Calu3 (cell line): ENCODE data around the gene ABCC8. TPM values are rescaled to one million over a fixed set of nuclear protein-coding genes. Genes with fewer than 3 reads are reported as not detected.
A peak's percentile ranks its signal among the peaks of the same experiment; 100 is the strongest.

ENCODE experiments used
- Bru-seq: library from RNA; stranded (reverse); fragments of 400-500 nt; gene quantifications from one replicate; lab custom pipeline; 2021; lab: Mats Ljungman, UMichigan
- BruChase-seq, 2 experiments: library from RNA; stranded (reverse); fragments of 400-500 nt; gene quantifications; one replicate each; lab custom pipeline; 2021; lab: Mats Ljungman, UMichigan
- BruUV-seq: library from RNA; stranded (reverse); fragments of 400-500 nt; replicated peaks from 2 replicates; lab custom pipeline; 2021; lab: Mats Ljungman, UMichigan
- CTCF ChIA-PET: fragments of 300-600 bp; sonication (Branson Sonifier 250); formaldehyde crosslinking; loops from one replicate; lab custom pipeline; 2022; ENCODE audit warnings: antibody characterized with exemption; lab: Charles Lee
- DNase-seq: peaks from one replicate; pipeline ENCODE4 v3.0.0; 2022
- H3K27ac Mint-ChIP-seq: one replicate; pipeline ENCODE4 v1.8.0; 2022; ENCODE audit warnings: mixed read lengths; ENCODE audit not compliant: unreplicated experiment
- H3K27me3 Mint-ChIP-seq: one replicate; pipeline ENCODE4 v1.8.0; 2022; ENCODE audit warnings: mixed read lengths; ENCODE audit not compliant: unreplicated experiment
- H3K36me3 Mint-ChIP-seq: one replicate; pipeline ENCODE4 v1.8.0; 2022; ENCODE audit warnings: mild to moderate bottlenecking, moderate library complexity, mixed read lengths; ENCODE audit not compliant: insufficient read depth, unreplicated experiment
- H3K4me1 Mint-ChIP-seq: one replicate; pipeline ENCODE4 v1.8.0; 2022; ENCODE audit warnings: mild to moderate bottlenecking, low read depth, mixed read lengths; ENCODE audit not compliant: unreplicated experiment
- H3K4me3 Mint-ChIP-seq: one replicate; pipeline ENCODE4 v1.8.0; 2022; ENCODE audit warnings: mild to moderate bottlenecking, low read depth, moderate library complexity, mixed read lengths; ENCODE audit not compliant: unreplicated experiment
- H3K9me3 Mint-ChIP-seq: one replicate; pipeline ENCODE4 v1.8.0; 2022; ENCODE audit warnings: low read depth, mixed read lengths; ENCODE audit not compliant: unreplicated experiment
- intact Hi-C: fragments of 100-400 bp; cut with micrococcal nuclease; formaldehyde crosslinking; loops from one replicate; pipeline ENCODE4 v1.10.0; 2022; ENCODE audit not compliant: unreplicated experiment
- long read RNA-seq: library from polyadenylated mRNA; stranded (forward); transcript quantifications from one replicate; pipeline ENCODE4 v2.0.0, GENCODE V29; 2022
- total RNA-seq: library from RNA; stranded (reverse); gene quantifications from 2 replicates; pipeline ENCODE4 v1.2.3, GENCODE V29; 2022
- TF ChIP-seq, protein P1 (sequence below): fragments of 200-600 bp; IDR thresholded peaks from one replicate; pipeline ENCODE4 v1.8.0; 2022; ENCODE audit warnings: antibody characterized with exemption; ENCODE audit not compliant: unreplicated experiment

Gene ABCC8
- total RNA-seq (0.76 and 1.0 TPM in 2 replicates), Bru-seq, nascent RNA (percentile 1 among the genes with signal in this experiment), BruChase-seq, experiment 1, labeled RNA remaining after a 6-hour chase (percentile 6 among the genes with signal in this experiment), BruChase-seq, experiment 2, labeled RNA remaining after a 2-hour chase (not detected)
- long read RNA-seq: 0 reads

DNA sequence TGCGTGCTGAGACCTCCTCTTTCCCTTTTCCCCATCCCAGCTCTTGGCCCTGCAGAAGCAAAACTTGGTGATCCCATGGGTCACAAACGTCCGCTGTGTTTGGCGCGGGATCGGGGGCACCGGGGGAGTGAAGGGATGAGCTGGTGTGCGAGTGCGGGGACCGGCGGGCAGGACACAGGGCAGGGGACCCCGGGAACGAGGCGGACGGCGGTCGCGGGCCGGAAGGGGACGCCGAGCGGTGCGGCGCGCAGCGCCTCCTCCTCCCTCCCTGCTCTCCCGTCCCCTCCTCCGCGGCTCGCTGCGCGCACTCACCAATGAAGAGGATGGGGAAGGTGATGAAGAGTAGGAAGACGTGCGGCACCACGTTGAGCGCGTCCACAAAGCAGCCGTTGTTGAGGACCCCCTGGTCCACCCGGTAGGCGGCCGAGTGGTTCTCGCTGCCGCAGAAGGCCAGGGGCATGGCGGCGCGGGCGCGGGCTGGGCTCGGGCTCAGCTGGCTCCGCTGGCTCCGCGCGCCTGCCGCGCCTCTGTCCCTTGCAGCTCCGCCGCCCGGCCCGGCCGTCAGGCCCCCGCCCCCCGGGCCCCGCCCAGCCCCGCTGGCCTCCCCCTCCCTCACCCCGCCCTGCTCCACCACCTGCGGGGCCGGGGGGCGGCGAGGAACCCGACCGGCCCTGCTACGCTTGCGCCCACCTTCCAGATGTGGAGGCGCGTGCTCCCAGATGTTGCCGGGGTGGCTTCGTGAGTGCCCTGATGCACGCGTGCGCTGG lies at the start of gene ABCC8:
TSS of gene ABCC8 (minus strand) at position 529 of the 767 bp plus-strand sequence. CDS start at position 460, 69 bp downstream.
- no peak within 1 kb of the TSS for H3K27ac Mint-ChIP-seq
- TF ChIP-seq, protein P1, sequence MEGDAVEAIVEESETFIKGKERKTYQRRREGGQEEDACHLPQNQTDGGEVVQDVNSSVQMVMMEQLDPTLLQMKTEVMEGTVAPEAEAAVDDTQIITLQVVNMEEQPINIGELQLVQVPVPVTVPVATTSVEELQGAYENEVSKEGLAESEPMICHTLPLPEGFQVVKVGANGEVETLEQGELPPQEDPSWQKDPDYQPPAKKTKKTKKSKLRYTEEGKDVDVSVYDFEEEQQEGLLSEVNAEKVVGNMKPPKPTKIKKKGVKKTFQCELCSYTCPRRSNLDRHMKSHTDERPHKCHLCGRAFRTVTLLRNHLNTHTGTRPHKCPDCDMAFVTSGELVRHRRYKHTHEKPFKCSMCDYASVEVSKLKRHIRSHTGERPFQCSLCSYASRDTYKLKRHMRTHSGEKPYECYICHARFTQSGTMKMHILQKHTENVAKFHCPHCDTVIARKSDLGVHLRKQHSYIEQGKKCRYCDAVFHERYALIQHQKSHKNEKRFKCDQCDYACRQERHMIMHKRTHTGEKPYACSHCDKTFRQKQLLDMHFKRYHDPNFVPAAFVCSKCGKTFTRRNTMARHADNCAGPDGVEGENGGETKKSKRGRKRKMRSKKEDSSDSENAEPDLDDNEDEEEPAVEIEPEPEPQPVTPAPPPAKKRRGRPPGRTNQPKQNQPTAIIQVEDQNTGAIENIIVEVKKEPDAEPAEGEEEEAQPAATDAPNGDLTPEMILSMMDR: no peak
- DNase-seq: peak; percentile 14
- no peaks in the 10 kb centered on the region for H3K36me3 Mint-ChIP-seq
- BruUV-seq: no TSS peak
- H3K27me3 Mint-ChIP-seq: peaks cover 86% of the 10 kb centered on the region
- CTCF ChIA-PET: no interaction called here
- no peaks in the 10 kb centered on the region for H3K9me3 Mint-ChIP-seq
- H3K4me3 Mint-ChIP-seq: peak within 1 kb of the TSS; percentile 61
- H3K4me1 Mint-ChIP-seq: no peaks in the 10 kb centered on the region
- intact Hi-C loops: loop anchor here (10.0 kb wide), 1 partner anchor 92 kb away; the partner anchor contains the start of gene KCNJ11

DNA sequence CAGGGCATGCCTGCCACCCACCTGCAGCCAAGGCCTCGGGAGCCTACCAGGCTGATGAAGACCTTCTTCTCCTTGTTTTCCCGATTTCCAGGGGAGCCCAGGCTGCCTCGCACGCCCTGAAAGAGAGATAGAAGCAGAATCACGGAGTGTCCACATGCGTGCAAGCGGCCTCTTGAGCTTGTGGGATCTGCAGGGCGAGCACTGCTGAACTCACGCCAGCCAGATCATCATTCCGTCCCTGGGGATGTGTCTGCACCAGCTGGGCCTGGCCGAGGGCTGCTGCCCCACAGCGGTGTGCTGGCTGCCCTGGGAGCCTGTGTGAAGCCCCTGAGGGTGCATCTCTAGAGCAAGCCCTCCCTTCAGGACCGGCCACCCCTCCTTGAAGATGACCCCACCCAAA lies 49.7 kb upstream of the ABCC8 start:
- Mint-ChIP-seq H3K4me3 (no peak overlapping the region), H3K4me1 (no peaks in the 10 kb centered on the region), H3K9me3 (no peaks in the 10 kb centered on the region), H3K36me3 (peaks cover 11% of the 10 kb centered on the region), H3K27ac (no peak overlapping the region), H3K27me3 (no peaks in the 10 kb centered on the region)
- intact Hi-C loops: no loop called here
- TF ChIP-seq, protein P1: no peak
- no peak for DNase-seq
- CTCF ChIA-PET: interaction anchor here (1.0 to 1.6 kb wide), 3 partner anchors 17 to 142 kb away, joined by 3 to 4 read pairs (median 3); partner anchors contain the start of gene USH1C
- BruUV-seq: no TSS peak

DNA sequence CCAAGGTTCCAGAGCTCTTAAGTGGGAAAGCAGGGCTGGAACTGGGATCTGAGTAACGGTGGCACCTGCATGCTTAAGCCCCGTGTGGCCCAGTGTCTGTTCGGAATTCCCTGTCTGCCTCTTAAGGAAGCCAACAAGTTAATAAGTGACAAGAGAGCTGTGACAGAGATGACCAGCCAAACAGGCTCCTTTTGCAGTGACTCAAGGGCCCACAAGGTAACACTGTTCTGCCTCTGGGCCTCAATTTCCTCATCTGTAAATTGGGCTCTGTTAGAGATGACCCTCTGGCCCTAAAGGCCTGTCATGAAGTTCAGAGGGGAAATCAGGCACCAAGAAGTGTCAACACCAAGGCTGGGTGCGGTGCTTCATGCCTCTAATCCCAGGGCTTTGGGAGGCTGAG lies 48.9 kb upstream of the ABCC8 start:
- H3K9me3 Mint-ChIP-seq: no peaks in the 10 kb centered on the region
- DNase-seq: peak; percentile 38
- BruUV-seq: no TSS peak
- no peak overlapping the region for H3K27ac Mint-ChIP-seq
- intact Hi-C loops: no loop called here
- no peaks in the 10 kb centered on the region for H3K4me1 Mint-ChIP-seq
- TF ChIP-seq, protein P1: no peak
- no peak overlapping the region for H3K4me3 Mint-ChIP-seq
- CTCF ChIA-PET: interaction anchor here (1.0 to 1.6 kb wide), 4 partner anchors 18 to 141 kb away, joined by 3 to 4 read pairs (median 3); partner anchors contain the start of gene USH1C
- no peaks in the 10 kb centered on the region for H3K27me3 Mint-ChIP-seq
- peaks cover 11% of the 10 kb centered on the region for H3K36me3 Mint-ChIP-seq

DNA sequence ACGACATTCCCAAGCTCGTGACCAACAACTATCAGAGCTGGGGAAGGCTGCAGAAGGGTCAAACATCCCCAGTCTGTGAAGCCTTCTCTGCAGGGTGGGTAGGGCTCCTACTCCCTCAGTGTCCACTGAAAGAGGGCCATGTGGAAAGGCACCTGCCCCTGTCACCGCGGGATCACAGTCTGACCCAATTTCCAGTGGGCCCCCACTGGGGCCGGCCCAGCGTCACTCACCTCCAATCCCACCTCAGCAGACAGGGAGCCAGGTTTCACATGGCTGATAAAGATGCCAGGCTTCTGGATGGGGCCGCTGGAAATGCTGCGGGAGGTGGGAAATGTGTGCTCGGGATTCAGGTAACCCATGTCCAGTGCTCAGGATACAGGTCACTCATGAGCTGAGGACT lies 47.6 kb upstream of the ABCC8 start:
- no TSS peak for BruUV-seq

More for the DNA sequence above, 47.6 kb upstream of the ABCC8 start:
- intact Hi-C loops: no loop called here
- H3K27me3 Mint-ChIP-seq: no peaks in the 10 kb centered on the region
- peaks cover 11% of the 10 kb centered on the region for H3K36me3 Mint-ChIP-seq
- DNase-seq: no peak
- H3K4me1 Mint-ChIP-seq: no peaks in the 10 kb centered on the region
- TF ChIP-seq, protein P1: no peak
- H3K9me3 Mint-ChIP-seq: no peaks in the 10 kb centered on the region
- H3K27ac Mint-ChIP-seq: no peak overlapping the region
- CTCF ChIA-PET: no interaction called here
- H3K4me3 Mint-ChIP-seq: no peak overlapping the region
